ENCODE results near the gene SPTSSB.

DNA sequence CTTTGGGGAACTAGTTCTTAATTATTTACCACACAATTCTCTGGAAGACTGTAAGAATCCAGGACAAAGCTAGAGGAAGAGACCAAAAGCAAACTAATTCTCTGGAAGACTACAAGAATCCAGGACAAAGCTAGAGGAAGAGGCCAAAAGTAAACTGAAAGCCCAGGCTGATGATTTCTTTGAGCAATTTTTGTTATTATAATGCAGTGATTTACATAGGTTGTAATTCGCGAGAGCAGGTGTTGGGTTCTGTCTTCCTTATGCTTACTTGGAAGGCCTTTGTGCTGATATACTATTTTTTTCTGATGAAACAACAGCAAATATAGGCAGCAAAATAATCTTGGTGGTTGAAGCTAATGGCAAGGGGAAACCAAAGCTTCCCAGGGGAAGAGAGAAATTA, 5.2 kb downstream of the SPTSSB start:
- TF ChIP-seq CTCF (IDR thresholded peaks at IDR 0.05; ENCODE audit: insufficient read depth, low read depth, low read length) (no peak), EZH2 (IDR thresholded peaks at IDR 0.05; ENCODE audit: insufficient read depth, low read length) (no peak)
